ENCODE measurements around the gene WDR18. TPM values are rescaled to one million over a fixed set of nuclear protein-coding genes. Genes with fewer than 3 reads are reported as not detected.
A peak's percentile ranks its signal among the peaks of the same experiment; 100 is the strongest.

Gene WDR18
- total RNA-seq, 1 experiment from 2014 or later: 94.7 TPM

- Histone ChIP-seq H3K27ac (ENCODE audit: insufficient read length, low read depth, low read length) (no peak overlapping the region), H3K9me3 (ENCODE audit: control insufficient read depth, low read depth, low read length) (no peaks in the 10 kb centered on the region), H3K4me1 (ENCODE audit: insufficient read depth, low read length) (peaks cover 2% of the 10 kb centered on the region; the same call in 1 of the 2 replicates), H2BK5ac (ENCODE audit: insufficient read length, low read length) (no peak overlapping the region), H3K14ac (ENCODE audit: insufficient read depth, low read length) (no peak overlapping the region; the same call in 1 of the 2 replicates), H3K79me2 (ENCODE audit: insufficient read depth, low read length) (no peaks in the 10 kb centered on the region), H3K18ac (ENCODE audit: insufficient read length, low read depth, low read length) (no peak overlapping the region), H4K5ac (ENCODE audit: insufficient read length, low read depth, low read length) (no peak overlapping the region), H2BK120ac (ENCODE audit: low read depth, low read length, poor library complexity, severe bottlenecking) (no peak overlapping the region), H3K9ac (ENCODE audit: extremely low read depth, insufficient read length, low read length) (no peak overlapping the region), H3T11ph (ENCODE audit: low read length) (no peak overlapping the region), H2AK5ac (ENCODE audit: insufficient read length, low read length) (no peak overlapping the region), H2BK20ac (ENCODE audit: low read depth, low read length, poor library complexity, severe bottlenecking) (no peak overlapping the region), H3K4ac (ENCODE audit: low read depth, low read length) (no peak overlapping the region), H4K20me1 (ENCODE audit: control insufficient read depth, insufficient read depth, insufficient read length) (no peaks in the 10 kb centered on the region), H4K8ac (replicated peaks; ENCODE audit: insufficient read length, low read depth, low read length) (no peak overlapping the region), H2AFZ (ENCODE audit: low read length) (no peak overlapping the region), H3K79me1 (ENCODE audit: insufficient read depth, low read depth, low read length, poor library complexity, severe bottlenecking) (peaks cover 3% of the 10 kb centered on the region), H3K27me3 (ENCODE audit: insufficient read depth, low read length) (no peaks in the 10 kb centered on the region), H3K4me2 (ENCODE audit: insufficient read depth, insufficient read length, low read length) (no peak overlapping the region), H3K56ac (ENCODE audit: insufficient read length, low read depth, low read length) (no peak overlapping the region), H3K23ac (ENCODE audit: insufficient read length, low read depth, low read length) (no peak overlapping the region), H2BK15ac (ENCODE audit: low read depth, low read length) (no peak overlapping the region), H2BK12ac (ENCODE audit: insufficient read length, low read depth, low read length) (no peak overlapping the region), H4K91ac (ENCODE audit: insufficient read length, low read depth, low read length) (no peak overlapping the region), H3K23me2 (ENCODE audit: insufficient read length, low read depth, low read length, poor library complexity, severe bottlenecking) (no peaks in the 10 kb centered on the region)
- Mint-ChIP-seq H3K27ac (peak overlapping the region; percentile 59 to 96 (median 75); a peak in 6 of 7 replicates), H3K9me3 (peaks cover 0 to 2% of the 10 kb centered on the region in 2 experiments; a peak in 2 of 5 replicates), H3K36me3 (ENCODE audit: insufficient read depth in 1 of 3, low read depth in 3 of 3) (peaks cover 6 to 31% (median 18%) of the 10 kb centered on the region in 3 experiments; a peak in 6 of 7 replicates), H3K4me1 (peaks cover 4 to 53% of the 10 kb centered on the region in 2 experiments), H3K4me3 (no peak overlapping the region), H3K27me3 (ENCODE audit: low read depth) (no peaks in the 10 kb centered on the region)
- no peak for DNase-seq
- WGBS (ENCODE audit: extremely low coverage, insufficient read length, low lambda C conversion rate): no CpG with 5 or more reads among the region's 36 CpGs
- TF ChIP-seq, protein P1, sequence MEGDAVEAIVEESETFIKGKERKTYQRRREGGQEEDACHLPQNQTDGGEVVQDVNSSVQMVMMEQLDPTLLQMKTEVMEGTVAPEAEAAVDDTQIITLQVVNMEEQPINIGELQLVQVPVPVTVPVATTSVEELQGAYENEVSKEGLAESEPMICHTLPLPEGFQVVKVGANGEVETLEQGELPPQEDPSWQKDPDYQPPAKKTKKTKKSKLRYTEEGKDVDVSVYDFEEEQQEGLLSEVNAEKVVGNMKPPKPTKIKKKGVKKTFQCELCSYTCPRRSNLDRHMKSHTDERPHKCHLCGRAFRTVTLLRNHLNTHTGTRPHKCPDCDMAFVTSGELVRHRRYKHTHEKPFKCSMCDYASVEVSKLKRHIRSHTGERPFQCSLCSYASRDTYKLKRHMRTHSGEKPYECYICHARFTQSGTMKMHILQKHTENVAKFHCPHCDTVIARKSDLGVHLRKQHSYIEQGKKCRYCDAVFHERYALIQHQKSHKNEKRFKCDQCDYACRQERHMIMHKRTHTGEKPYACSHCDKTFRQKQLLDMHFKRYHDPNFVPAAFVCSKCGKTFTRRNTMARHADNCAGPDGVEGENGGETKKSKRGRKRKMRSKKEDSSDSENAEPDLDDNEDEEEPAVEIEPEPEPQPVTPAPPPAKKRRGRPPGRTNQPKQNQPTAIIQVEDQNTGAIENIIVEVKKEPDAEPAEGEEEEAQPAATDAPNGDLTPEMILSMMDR (conservative IDR thresholded peaks at IDR 0.05): no peak
These were observed 24.9 kb upstream of the WDR18 start for GRCh38 chr19:958967-959855.

Measured in H9 (cell line).